HCEC 1CT (cell line): ENCODE results near the gene UGT2B28.
"Not testable (repeated sequence)": the region's sequence is repeated elsewhere in the genome, so short reads cannot be mapped to it uniquely, and the experiment has no call there.

Source experiments
- DNase-seq: peaks from one replicate; pipeline ENCODE4 v3.0.0-alpha.2; 2017

UGT2B28 gene

GRCh38 chr4:69280081-69280480, at the start of gene UGT2B28:
UGT2B28 (plus strand) TSS chr4:69280475; CDS start chr4:69280501, 26 bp downstream.
- DNase-seq, result not testable (repeated sequence)

- DNase-seq, result no peak
Observed at GRCh38 chr4:69239092-69239491, 41.2 kb upstream of the UGT2B28 start.

GRCh38 chr4:69239557-69240168, 40.6 kb upstream of the UGT2B28 start:
- no peak for DNase-seq

- not testable (repeated sequence) for DNase-seq
Observed at GRCh38 chr4:69240787-69241186, 39.5 kb upstream of the UGT2B28 start.

GRCh38 chr4:69241746-69242145, 38.5 kb upstream of the UGT2B28 start:
- not testable (repeated sequence) for DNase-seq

GRCh38 chr4:69242562-69243240, 37.6 kb upstream of the UGT2B28 start:
- not testable (repeated sequence) for DNase-seq

- DNase-seq, result not testable (repeated sequence)
Observed at GRCh38 chr4:69250884-69251283, 29.4 kb upstream of the UGT2B28 start.

- not testable (repeated sequence) for DNase-seq
Observed at GRCh38 chr4:69253147-69253772, 27.0 kb upstream of the UGT2B28 start.

- not testable (repeated sequence) for DNase-seq
Observed at GRCh38 chr4:69268612-69269011, 11.7 kb upstream of the UGT2B28 start.

GRCh38 chr4:69296356-69296755, 16.1 kb downstream of the UGT2B28 start:
- not testable (repeated sequence) for DNase-seq

GRCh38 chr4:69308426-69309033, 28.3 kb downstream of the UGT2B28 start:
- not testable (repeated sequence) for DNase-seq

- DNase-seq, result not testable (repeated sequence)
Observed at GRCh38 chr4:69309549-69310076, 29.3 kb downstream of the UGT2B28 start.

- DNase-seq, result not testable (repeated sequence)
Observed at GRCh38 chr4:69310262-69310661, 30.0 kb downstream of the UGT2B28 start.

- not testable (repeated sequence) for DNase-seq
Observed at GRCh38 chr4:69317669-69318298, 37.5 kb downstream of the UGT2B28 start.

- no peak for DNase-seq
Observed at GRCh38 chr4:69321153-69321729, 41.0 kb downstream of the UGT2B28 start.

- DNase-seq, result no peak
Observed at GRCh38 chr4:69322055-69322454, 41.8 kb downstream of the UGT2B28 start.

GRCh38 chr4:69323284-69323683, 43.0 kb downstream of the UGT2B28 start:
- no peak for DNase-seq

- no peak for DNase-seq
Observed at GRCh38 chr4:69330345-69331047, 50.2 kb downstream of the UGT2B28 start.

GRCh38 chr4:69331304-69331703, 51.0 kb downstream of the UGT2B28 start:
- not testable (repeated sequence) for DNase-seq

GRCh38 chr4:69335485-69335884, 55.2 kb downstream of the UGT2B28 start:
- DNase-seq, result not testable (repeated sequence)

GRCh38 chr4:69343114-69343513, 62.8 kb downstream of the UGT2B28 start:
- not testable (repeated sequence) for DNase-seq
